Stimulated activated CD4-positive, alpha-beta T cell treated with anti-CD3 and anti-CD28 coated beads, Interleukin-2, amount 100 ng/mL, for 4 hours (primary cell): ENCODE data around the gene PARD6B.
"Not testable (repeated sequence)": the region's sequence is repeated elsewhere in the genome, so short reads cannot be mapped to it uniquely, and the experiment has no call there.

Experiments
- DNase-seq: peaks from one replicate; pipeline ENCODE4 v3.0.0-alpha.2; 2020; ENCODE audit warnings: low read depth

PARD6B gene, protein sequence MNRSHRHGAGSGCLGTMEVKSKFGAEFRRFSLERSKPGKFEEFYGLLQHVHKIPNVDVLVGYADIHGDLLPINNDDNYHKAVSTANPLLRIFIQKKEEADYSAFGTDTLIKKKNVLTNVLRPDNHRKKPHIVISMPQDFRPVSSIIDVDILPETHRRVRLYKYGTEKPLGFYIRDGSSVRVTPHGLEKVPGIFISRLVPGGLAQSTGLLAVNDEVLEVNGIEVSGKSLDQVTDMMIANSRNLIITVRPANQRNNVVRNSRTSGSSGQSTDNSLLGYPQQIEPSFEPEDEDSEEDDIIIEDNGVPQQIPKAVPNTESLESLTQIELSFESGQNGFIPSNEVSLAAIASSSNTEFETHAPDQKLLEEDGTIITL

DNA sequence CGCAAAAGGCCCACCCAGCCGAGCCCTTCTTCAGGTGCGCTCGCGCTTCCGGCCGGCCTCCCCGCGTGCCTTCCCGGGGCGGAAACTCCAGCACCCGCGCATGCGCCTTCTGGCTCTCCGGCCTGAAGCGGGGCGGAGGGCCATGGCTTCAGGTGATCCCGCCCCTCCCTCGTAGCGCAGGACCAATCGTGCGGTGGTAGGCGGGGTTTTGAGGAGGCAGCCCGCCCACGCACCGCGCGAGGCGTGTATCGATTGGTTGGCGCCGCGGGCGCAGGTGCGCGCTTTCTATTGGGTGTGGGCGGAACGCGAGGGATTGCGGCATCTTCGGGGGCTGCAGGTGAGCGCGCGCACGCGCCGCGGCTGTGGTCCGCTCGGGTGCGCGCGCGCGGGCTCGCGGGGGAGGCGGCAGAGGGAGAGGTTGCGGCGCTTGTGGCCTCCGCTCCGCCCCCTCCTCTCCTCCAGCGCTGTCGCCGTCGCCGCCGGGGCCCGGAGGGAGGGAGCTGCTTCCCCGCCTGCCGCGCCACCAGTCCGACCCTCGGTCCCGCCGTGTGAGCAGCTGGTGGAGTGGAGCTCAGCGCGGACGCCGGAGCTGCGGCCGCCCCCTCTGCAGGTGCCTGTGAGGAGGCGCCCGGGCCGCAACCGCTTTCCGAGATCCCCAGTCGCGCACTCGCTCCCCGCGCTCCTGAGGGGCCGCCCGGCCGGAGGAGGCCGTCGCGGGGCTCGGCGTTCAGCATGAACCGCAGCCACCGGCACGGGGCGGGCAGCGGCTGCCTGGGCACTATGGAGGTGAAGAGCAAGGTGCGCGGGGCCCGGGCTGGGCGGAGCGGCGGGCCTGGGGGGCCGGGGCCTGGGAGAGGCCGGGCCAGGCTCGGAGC is at the start of gene PARD6B:
TSS of gene PARD6B (plus strand) at position 526 of the 875 bp plus-strand sequence. CDS start at position 733, 207 bp downstream.
- peak; percentile 100 for DNase-seq

DNA sequence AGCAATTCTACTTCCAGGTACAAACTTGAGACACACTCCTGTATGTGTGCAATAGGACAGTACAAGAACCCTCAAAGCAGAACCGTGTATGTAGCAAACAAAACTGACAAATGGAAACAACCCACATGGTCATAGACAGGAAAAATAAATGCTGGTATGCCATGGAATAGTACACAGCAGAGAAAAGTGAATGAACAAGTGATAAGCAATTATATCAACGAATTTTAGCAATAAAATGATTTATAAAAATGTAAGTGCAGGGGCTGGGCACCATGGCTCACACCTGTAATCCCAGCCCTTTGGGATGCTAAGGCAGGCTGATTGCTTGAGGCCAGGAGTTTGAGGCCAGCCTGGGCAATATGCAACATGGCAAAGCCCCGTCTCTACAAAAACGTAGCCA is 49.3 kb upstream of the PARD6B start:
- no peak for DNase-seq

DNA sequence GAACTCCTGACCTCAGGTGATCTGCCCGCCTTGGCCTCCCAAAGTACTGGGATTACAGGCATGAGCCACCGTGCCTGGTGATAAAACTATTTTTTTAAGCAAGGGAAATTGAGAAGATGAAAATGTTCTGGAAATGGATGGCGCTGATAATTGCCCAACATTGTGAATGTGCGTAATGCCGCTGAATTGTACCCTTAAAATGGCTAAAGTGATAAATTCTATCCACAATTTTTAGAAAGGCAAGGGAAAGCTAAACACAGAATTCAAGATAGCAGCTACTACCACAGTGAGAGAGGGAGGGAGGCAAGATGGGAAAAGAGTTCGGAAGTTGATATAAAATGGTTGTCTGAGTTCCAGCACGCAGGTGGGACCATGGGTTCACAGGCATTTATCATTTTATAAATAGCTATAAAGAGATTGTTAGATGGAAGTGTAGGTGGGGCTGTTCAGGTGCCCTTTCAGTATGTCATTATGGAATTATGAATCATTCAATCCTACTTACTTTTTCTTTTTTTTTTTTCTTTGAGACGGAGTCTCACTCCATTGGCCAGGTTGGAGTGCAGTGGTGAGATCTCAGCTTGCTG is 48.3 kb upstream of the PARD6B start:
- no peak for DNase-seq

DNA sequence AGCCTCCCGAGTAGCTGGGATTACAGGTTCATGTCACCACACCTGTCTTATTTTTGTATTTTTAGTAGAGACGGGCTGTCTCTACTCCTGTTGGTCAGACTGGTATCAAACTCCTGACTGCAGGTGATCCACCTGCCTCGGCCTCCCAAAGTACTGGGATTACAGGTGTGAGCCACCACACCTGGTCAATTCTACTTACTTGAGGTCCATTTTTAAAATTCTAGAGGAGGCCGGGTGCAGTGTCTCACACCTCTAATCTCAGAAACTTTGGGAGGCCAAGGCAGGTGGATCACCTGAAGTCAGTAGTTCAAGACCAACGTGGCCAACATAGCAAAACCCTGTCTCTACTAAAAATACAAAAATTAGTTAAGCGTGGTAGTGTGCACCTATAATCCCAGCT is 47.8 kb upstream of the PARD6B start:
- DNase-seq: no peak

DNA sequence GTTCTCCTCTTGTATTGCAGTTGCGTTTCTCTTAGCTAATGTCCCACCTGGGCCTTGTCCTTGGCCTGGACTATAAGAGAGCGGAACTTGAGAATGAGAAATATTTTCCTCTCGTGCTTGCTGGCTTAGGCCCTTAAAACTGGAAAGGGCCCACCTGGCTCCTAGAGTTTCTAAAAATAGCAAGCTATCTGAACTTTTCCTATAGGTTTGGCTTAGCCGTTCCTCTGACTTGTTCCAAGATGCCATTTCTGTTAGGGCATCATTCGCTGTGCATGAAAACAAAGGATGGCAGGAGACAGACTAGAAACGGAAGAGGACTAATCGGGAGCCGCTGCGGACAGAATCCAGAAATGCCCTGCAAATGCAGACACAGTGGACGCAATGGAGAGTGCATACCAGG is 44.6 kb upstream of the PARD6B start:
- no peak for DNase-seq

DNA sequence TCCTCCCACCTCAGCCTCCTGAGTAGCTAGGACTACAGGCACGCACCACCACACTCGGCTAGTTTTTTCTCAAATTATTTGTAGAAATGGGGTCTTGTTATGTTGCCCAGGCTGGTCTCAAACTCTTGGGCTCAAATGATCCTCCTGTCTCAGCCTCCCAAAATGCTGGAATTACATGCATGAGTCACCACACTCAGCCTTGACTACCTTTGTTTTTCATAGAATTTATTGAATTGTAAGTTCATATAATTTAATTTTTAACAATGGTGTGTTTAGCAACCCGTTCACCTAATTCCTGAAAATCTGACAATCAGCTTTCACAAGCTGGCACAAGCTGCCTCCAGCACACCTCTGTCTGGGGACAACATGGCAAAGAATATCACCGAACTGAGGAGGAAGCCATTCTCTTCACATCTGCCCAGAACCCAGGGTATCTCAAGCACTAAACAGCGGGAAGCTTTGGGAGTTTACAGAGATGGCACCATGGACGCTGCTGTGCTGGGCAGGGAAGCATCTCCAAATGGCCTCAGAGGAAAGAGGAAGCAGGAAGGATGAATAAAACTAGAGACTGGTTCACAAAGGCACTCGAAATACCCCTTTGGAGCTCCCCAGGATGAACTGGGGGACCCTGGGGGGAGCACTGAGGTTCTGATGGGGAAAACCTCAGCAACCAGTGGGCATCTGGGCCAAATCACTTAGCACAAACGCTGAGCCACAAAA is 43.0 kb upstream of the PARD6B start:
- DNase-seq: no peak

DNA sequence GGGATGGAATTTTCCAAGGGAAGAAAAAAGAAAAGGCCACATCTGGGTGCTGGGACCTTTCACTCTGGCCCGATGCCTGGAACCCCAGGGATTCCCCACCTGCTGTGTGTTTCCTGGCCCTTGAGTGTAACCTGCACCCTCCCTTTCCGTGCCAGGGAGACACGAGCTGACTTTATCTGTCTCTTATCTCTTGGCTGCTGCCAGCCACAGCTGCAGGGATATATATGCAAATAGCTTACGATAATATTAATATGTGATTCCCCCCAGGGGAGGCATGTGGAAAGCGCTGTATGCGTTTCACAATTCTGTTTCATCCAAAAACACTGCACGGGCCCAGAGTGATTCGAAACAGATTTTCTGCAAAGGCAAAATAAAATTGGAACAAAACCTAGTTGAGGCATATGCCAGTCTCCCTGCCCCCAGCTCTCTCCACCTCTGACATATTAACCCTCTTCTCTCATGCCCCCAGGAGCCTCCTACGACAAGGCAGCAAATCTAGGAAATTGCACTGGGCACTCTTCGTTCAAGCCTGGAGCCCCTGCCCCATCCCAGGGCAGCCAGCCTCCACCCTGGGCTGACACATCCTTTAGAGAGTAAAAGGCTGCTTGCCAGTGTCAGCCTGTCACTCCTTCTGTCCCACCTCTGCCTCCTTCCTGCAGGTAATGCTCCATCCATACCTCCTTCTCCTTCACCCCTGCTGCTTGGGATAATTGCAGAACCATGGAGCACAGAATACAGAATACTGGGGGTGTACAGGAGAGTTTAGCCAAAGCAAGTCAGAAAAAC is 41.3 kb upstream of the PARD6B start:
- no peak for DNase-seq

DNA sequence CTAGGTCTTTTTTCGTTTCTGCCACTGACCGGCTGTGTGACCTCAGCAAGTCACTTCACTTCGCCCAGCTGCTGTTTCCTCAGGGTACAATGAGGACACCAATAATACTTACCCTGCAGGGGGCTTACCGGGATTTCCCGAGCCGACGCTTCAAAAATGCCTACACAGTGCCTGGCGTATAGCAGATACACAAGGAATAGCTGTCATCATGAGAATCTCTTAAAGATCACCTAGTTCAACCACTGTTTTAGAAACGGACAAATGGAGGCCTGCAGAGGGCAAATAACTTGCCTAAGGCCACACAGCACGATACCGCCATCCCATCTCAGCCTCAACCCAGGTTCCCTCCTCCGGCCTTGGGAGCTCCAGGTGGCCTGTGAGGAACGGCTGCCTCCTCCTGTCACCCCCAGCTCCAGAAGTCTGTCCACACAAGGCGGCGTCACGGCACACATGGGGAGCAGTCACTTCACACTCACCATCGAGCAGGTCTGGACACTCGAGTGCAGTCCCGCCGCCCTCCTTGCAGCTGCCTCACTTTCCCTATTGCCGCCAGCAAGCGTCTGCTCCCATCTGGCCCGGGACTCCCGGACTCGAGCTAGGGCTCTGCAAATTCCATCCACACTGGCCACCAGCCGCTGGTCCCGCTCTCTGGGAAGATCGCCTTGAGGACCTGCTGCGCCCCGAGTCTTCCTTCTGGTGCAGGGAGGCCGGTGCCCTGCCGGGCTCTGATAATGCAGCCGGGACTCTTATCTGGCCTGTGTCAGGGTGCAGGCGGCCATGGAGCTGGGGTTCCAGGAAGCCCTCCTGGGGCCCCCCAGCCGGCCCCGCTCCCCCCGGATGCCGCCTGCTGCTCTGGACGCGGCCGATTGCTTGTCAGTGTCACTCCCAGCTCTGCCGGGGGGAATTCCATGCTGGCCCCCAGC is 40.5 kb upstream of the PARD6B start, which contains the start of gene RIPOR3:
TSS of gene RIPOR3 (minus strand) at position 893 of the 923 bp plus-strand sequence. CDS start at position 479, 414 bp downstream.
- no peak for DNase-seq

DNA sequence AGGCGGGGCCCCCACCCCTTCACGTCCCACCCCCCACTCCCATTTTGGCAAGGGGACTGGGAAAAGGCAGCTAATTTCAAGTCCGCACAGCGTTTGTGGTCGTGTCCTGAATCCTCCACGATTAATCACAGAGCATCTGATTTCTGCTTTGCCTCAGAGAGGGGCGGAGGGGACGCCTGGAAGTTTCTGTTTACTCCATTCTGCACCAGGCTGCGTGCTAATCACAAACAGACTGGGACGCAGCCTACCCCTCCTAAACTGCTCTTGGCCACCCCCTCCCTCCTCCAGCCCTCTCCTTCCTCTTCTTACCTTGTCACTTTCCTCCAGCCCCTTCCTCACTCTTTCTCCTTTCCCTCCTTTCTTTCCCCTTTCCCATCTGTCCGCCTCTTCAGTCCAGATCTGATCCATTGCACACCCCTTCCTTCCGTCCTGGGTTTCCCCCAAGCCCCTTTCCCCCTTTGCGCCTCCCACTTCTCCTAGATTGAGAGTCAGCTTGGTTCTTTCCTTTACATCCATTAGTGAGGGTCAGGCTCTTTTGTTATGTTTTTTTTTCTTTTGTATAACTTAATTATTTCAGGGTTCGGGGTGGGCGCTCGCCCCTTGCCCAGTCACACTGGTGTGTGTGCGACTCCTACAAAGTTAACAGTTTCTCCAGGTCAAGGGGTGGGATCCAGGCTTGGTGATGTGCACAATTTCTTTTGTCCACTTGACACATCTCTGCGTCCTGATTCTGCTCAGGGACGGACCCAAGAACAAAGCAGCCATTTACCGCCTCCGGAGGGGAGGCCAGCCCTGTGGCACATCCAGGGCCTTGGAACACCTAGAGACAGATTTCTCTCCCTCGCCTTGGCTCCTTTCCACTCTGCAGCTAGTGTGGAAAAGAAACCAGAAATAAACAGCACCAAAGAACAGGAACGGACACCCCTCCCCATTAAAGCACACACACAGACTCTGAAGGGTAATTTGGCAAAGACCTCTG is 39.5 kb upstream of the PARD6B start:
- no peak for DNase-seq

DNA sequence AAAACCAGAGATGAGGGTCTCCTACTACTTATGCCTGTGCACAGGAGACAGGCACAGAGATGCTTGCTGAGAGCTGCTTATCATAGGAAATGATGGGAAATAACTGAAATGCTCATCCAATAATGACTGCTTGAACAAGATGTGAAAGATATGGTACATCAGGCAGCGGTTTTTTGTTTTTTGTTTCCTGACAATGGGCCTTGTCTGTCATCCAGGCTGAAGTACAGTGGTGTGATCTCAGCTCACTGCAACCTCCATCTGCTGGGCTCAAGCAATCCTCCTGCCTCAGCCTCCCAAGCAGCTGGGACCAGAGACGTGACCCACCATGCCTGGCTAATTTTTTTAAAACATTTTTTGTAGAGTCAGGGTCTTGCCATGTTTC is 38.8 kb upstream of the PARD6B start:
- no peak for DNase-seq

DNA sequence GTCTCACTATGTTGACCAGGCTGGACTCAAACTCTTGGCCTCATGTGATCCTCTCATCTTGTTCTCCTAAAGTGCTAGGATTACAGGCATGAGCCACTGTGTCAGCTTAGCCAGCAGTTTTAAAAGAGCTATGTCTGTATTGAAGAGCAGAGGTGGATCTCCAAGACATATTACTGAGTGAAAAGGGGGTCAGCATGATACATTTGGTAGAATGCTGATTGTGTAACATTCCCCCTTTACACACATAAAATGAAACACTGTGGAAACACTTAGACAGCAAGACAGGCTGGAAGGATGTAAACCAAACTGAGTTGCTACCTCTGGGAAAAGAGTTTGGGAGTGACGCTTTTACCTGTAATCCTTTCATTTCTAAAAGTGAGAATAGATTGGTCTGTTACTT is 38.4 kb upstream of the PARD6B start:
- DNase-seq: no peak

DNA sequence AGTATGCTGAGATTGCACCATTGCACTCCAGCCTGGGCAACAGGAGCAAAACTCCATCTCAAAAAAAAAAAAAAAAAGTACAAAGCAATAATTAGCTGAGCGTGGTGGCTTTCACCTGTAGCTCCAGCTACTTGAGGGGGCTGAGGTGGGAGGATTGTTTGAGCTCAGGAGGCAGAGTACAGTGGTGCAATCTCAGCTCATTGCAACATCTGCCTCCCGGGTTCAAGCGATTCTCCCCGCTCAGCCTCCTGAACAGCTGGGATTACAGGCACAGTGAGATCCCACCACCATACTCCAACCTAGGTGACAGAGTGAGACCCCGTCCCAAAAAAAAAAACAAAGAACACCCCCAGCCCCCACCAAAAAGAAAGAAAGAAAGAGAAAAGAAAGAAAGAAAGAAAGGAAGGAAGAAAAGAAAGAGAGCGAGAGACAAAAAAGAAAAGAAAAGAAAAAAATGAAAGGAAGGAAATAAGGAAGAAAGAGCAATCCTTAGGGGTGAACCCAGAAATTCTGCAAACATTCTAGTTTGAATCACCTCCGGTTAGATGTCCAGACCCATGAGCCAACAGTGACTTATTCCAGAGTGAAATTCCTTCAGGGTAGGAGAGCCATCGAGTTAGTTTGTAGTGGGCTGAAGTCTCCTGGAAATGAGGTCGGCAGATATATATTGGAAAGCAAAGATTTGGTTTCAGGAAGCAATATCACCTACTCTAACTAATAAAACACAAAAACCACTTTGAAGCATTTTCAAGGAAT is 36.8 kb upstream of the PARD6B start:
- no peak for DNase-seq

DNA sequence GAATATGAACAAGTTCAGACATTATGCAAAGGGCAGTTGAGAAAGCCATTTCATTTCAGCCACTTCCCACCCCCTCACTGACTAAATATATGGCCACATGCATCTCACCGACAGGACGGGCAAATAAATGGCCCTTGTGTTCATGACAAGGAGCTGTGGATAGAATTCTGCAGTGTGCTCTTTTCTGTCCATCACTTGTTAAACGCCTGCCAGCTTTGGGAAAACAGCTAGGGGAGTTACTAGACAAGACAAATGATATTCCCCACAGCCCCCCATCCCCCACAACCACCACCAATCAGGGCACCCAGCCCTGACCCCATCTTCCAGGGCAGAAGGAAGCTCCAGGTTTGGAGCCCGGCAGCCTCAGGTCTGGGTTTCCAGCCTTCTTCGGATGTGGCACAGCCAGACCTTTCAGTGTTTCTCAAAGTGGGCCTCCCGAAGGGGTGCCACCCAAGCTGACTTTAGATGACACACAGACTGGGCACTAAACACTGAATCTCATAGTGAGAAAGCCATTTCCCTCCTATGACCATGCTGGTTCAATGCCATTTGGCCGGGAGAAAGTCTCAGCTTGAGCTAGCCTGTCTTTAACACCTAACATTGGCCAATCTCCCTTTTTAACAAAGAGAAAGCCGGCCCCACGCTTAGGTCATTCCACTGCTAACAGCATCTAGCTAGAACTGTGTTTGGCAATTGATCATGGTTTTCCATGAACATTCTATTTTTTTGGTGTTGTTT is 36.1 kb upstream of the PARD6B start:
- no peak for DNase-seq

DNA sequence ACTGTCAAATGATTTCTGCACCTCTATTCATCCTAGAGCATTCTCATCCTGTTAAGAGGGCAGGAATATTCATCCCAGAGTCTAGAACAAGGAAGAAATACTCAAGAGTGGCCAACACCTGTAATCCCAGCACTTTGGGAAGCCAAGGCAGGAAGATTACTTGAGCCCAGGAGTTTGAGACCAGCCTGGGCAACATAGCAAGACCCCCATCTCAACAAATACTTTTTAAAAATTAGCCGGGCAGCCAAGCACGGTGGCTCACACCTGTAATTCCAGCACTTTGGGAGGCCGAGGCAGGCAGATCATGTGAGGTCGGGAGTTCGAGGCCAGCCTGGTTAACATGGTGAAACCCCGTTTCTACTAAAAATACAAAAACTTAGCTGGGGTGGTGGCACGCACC is 33.1 kb upstream of the PARD6B start:
- not testable (repeated sequence) for DNase-seq

DNA sequence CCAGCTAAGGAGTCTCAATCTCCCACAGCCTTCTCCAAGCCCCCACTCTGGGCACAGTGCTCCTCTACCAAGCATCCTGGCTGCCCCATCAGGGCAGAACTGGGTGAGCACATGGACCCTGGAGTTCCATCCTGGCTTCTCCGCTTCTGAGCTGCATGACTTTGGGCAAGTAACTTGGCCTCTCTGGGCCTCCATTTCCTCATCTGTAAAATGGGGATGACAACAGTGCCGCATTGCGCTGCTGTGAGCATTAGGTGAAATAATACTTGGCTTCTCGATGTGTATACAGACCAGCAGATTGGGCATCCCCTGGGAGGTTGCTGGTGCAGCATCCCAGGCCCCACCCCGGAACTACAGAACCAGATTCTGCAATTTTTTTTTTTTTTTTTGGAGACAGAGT is 31.7 kb upstream of the PARD6B start:
- DNase-seq: no peak

DNA sequence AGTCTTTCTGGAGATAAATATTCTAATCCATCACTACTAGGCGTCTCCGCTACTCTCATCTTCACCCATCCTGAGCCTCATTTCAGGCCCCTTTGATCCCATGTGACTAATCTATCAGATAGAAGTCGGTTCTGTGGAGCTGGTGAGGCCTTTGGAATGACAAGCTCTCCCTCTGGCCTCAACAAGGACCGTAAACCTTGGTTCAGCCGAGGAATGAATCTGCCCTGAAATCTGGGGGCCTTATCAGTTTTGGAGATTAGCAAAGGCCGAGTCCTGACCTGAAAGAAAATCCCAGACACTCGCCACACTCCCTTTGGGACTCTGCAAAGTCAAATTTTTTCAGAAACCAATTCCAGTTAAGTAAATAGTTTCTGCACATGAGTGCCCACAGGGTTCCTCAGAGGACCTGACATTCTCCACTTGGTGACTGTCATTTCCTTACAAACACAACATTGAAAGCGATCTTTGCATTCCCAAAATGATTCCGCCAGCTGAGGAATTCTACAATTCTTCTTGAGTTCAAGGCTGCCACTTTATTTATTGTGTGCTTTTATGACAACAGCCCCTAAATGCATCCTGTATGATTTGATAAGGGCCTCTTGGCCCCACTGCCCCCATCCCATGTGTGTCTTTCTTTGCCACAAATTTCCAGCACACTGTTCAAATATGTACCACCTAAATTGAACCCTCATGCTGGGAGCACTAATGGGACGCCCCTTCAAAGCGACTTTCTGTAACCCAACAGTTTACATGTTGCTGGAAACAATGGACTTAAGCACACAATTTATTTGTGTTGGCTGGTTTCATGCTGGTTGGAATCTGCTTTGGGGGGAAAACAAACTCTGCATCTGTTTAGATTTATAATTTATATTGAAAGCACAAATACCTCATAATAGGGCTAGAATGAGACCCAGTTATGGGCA is 30.1 kb upstream of the PARD6B start:
- DNase-seq: no peak
